CD8-positive, alpha-beta memory T cell (primary cell): ENCODE measurements around the gene BAIAP2L1. TPM values are rescaled to one million over a fixed set of nuclear protein-coding genes. Genes with fewer than 3 reads are reported as not detected.

ENCODE experiments used
- CTCF ChIA-PET: fragments of 350-600 bp; sonication (Branson Sonifier 250); formaldehyde crosslinking; loops from one replicate; lab custom pipeline; 2021; ENCODE audit warnings: antibody characterized with exemption; lab: Charles Lee
- POLR2A ChIA-PET: fragments of 350-600 bp; sonication (Branson Sonifier 250); formaldehyde crosslinking; loops from one replicate; lab custom pipeline; 2021; ENCODE audit warnings: antibody characterized with exemption; lab: Charles Lee
- DNase-seq, 5 donors: peaks; one replicate each; pipeline versions ENCODE4 v3.0.0 to v3.0.0-alpha.2; 2020 to 2022; ENCODE audit warnings: mixed read lengths in 1 of 5
- H3K27ac ChIP-seq: one replicate; pipeline ENCODE4 v1.7.0; 2013; ENCODE audit warnings: low read depth, mild to moderate bottlenecking, low read length, moderate library complexity
- H3K27me3 ChIP-seq: 2 replicates; pipeline ENCODE4 v1.7.0; 2013; ENCODE audit warnings: low read length, mild to moderate bottlenecking; ENCODE audit not compliant: insufficient read depth, poor library complexity, severe bottlenecking
- H3K36me3 ChIP-seq: 2 replicates; pipeline ENCODE4 v1.7.0; 2013; ENCODE audit warnings: mild to moderate bottlenecking, low read length, moderate library complexity; ENCODE audit not compliant: insufficient read depth
- H3K4me1 ChIP-seq: 2 replicates; pipeline ENCODE4 v1.7.0; 2013; ENCODE audit warnings: mild to moderate bottlenecking, low read length, moderate library complexity; ENCODE audit not compliant: insufficient read depth
- H3K4me3 ChIP-seq: 2 replicates; pipeline ENCODE4 v1.7.0; 2013; ENCODE audit warnings: mild to moderate bottlenecking, low read length
- H3K9me3 ChIP-seq: 2 replicates; pipeline ENCODE4 v1.7.0; 2013; ENCODE audit warnings: mild to moderate bottlenecking, low read length
- H3K27ac Mint-ChIP-seq, 8 donors: one replicate each; pipeline ENCODE4 v1.8.0; 2020 to 2021; ENCODE audit warnings: mixed read lengths in 8 of 8, mild to moderate bottlenecking in 6 of 8, inconsistent platforms in 3 of 8, moderate library complexity in 3 of 8
- H3K27me3 Mint-ChIP-seq, 2 donors: one replicate each; pipeline ENCODE4 v1.8.0; 2020 to 2021; ENCODE audit warnings: mixed read lengths in 2 of 2, mild to moderate bottlenecking in 1 of 2, moderate library complexity in 1 of 2
- H3K36me3 Mint-ChIP-seq, 3 donors: one replicate each; pipeline ENCODE4 v1.8.0; 2020 to 2021; ENCODE audit warnings: mixed read lengths in 3 of 3, inconsistent platforms in 1 of 3, mild to moderate bottlenecking in 1 of 3
- H3K4me1 Mint-ChIP-seq, 3 donors: one replicate each; pipeline ENCODE4 v1.8.0; 2020 to 2021; ENCODE audit warnings: mixed read lengths in 3 of 3, inconsistent platforms in 1 of 3, mild to moderate bottlenecking in 1 of 3
- H3K4me3 Mint-ChIP-seq, 7 donors: one replicate each; pipeline ENCODE4 v1.8.0; 2020 to 2021; ENCODE audit warnings: mixed read lengths in 7 of 7, mild to moderate bottlenecking in 6 of 7, moderate library complexity in 4 of 7, inconsistent platforms in 2 of 7
- H3K9me3 Mint-ChIP-seq, 5 donors: one replicate each; pipeline ENCODE4 v1.8.0; 2020 to 2022; ENCODE audit warnings: mixed read lengths in 5 of 5, mild to moderate bottlenecking in 3 of 5, moderate library complexity in 2 of 5, inconsistent platforms in 1 of 5
- polyA plus RNA-seq: library from polyadenylated mRNA; unstranded; fragments of 300-500 nt; fragmentation: Illumina TruSeq; gene quantifications from one replicate; pipeline ENCODE4 v1.2.3, GENCODE V29; 2021
- total RNA-seq, 2 experiments: library from RNA; stranded (reverse); gene quantifications; one replicate each; pipeline ENCODE4 v1.2.3, GENCODE V29; 2021

Gene BAIAP2L1
- total and polyA plus RNA-seq, 3 experiments from 2014 or later, result 0.29 to 1.3 (median 0.58) TPM

GRCh38 chr7:98362517-98362916 is 38.4 kb downstream of the BAIAP2L1 start:
- Histone ChIP-seq H3K36me3 (no peaks in the 10 kb centered on the region), H3K4me3 (no peak overlapping the region), H3K27ac (no peak overlapping the region), H3K27me3 (no peaks in the 10 kb centered on the region), H3K9me3 (no peaks in the 10 kb centered on the region), H3K4me1 (no peaks in the 10 kb centered on the region)
- Mint-ChIP-seq H3K9me3 (no peaks in the 10 kb centered on the region), H3K27me3 (peaks cover 4% of the 10 kb centered on the region in 2 donors), H3K36me3 (peaks cover 0 to 2% (median 0%) of the 10 kb centered on the region in 3 donors), H3K27ac (no peak overlapping the region), H3K4me3 (no peak overlapping the region), H3K4me1 (no peaks in the 10 kb centered on the region)
- no peak for DNase-seq
- POLR2A ChIA-PET, result no interaction called here
- CTCF ChIA-PET, result no interaction called here

GRCh38 chr7:98360221-98361130 is 40.4 kb downstream of the BAIAP2L1 start:
- Mint-ChIP-seq H3K27ac (peak overlapping the region in 1 of 8 donors; percentile 82), H3K9me3 (no peaks in the 10 kb centered on the region), H3K4me1 (no peaks in the 10 kb centered on the region), H3K36me3 (no peaks in the 10 kb centered on the region), H3K4me3 (no peak overlapping the region), H3K27me3 (peaks cover 0 to 7% of the 10 kb centered on the region in 2 donors)
- no peak for DNase-seq
- H3K9me3 ChIP-seq, result no peaks in the 10 kb centered on the region
- H3K27ac ChIP-seq, result no peak overlapping the region
- H3K4me3 ChIP-seq, result no peak overlapping the region
- no peaks in the 10 kb centered on the region for H3K36me3 ChIP-seq
- ChIA-PET CTCF (no interaction called here), POLR2A (no interaction called here)
- H3K27me3 ChIP-seq, result no peaks in the 10 kb centered on the region
- no peaks in the 10 kb centered on the region for H3K4me1 ChIP-seq

GRCh38 chr7:98359395-98359794 is 41.5 kb downstream of the BAIAP2L1 start:
- ChIA-PET CTCF (no interaction called here), POLR2A (no interaction called here)
- H3K36me3 Mint-ChIP-seq, result no peaks in the 10 kb centered on the region
- H3K4me3 Mint-ChIP-seq, result no peak overlapping the region
- DNase-seq, result no peak
- Histone ChIP-seq H3K4me3 (no peak overlapping the region), H3K27ac (no peak overlapping the region), H3K27me3 (no peaks in the 10 kb centered on the region), H3K4me1 (no peaks in the 10 kb centered on the region), H3K9me3 (no peaks in the 10 kb centered on the region), H3K36me3 (no peaks in the 10 kb centered on the region)
- H3K27me3 Mint-ChIP-seq, result peaks cover 0 to 3% of the 10 kb centered on the region in 2 donors
- H3K4me1 Mint-ChIP-seq, result no peaks in the 10 kb centered on the region
- H3K27ac Mint-ChIP-seq, result peak overlapping the region in 1 of 8 donors; percentile 58
- no peaks in the 10 kb centered on the region for H3K9me3 Mint-ChIP-seq

- no peaks in the 10 kb centered on the region for H3K36me3 Mint-ChIP-seq
- ChIA-PET POLR2A (no interaction called here), CTCF (no interaction called here)
- H3K4me3 ChIP-seq, result no peak overlapping the region
- no peaks in the 10 kb centered on the region for H3K9me3 Mint-ChIP-seq
- no peaks in the 10 kb centered on the region for H3K27me3 ChIP-seq
- H3K4me1 Mint-ChIP-seq, result no peaks in the 10 kb centered on the region
- no peak overlapping the region for H3K4me3 Mint-ChIP-seq
- H3K27ac ChIP-seq, result no peak overlapping the region
- no peaks in the 10 kb centered on the region for H3K9me3 ChIP-seq
- no peaks in the 10 kb centered on the region for H3K36me3 ChIP-seq
- H3K4me1 ChIP-seq, result no peaks in the 10 kb centered on the region
- no peak for DNase-seq
- peaks cover 3 to 5% of the 10 kb centered on the region in 2 donors for H3K27me3 Mint-ChIP-seq
- no peak overlapping the region for H3K27ac Mint-ChIP-seq
These were observed 42.2 kb downstream of the BAIAP2L1 start for GRCh38 chr7:98358706-98359105.

- Histone ChIP-seq H3K27me3 (no peaks in the 10 kb centered on the region), H3K27ac (no peak overlapping the region), H3K9me3 (no peaks in the 10 kb centered on the region), H3K4me1 (no peaks in the 10 kb centered on the region), H3K36me3 (no peaks in the 10 kb centered on the region), H3K4me3 (no peak overlapping the region)
- no peak overlapping the region for H3K27ac Mint-ChIP-seq
- no peak overlapping the region for H3K4me3 Mint-ChIP-seq
- no peaks in the 10 kb centered on the region for H3K36me3 Mint-ChIP-seq
- H3K9me3 Mint-ChIP-seq, result no peaks in the 10 kb centered on the region
- no peak for DNase-seq
- H3K4me1 Mint-ChIP-seq, result no peaks in the 10 kb centered on the region
- POLR2A ChIA-PET, result no interaction called here
- peaks cover 5 to 8% of the 10 kb centered on the region in 2 donors for H3K27me3 Mint-ChIP-seq
- CTCF ChIA-PET, result no interaction called here
These were observed 43.1 kb downstream of the BAIAP2L1 start for GRCh38 chr7:98357751-98358161.

- no peak for DNase-seq
- Mint-ChIP-seq H3K27ac (no peak overlapping the region), H3K9me3 (no peaks in the 10 kb centered on the region), H3K4me3 (no peak overlapping the region), H3K4me1 (no peaks in the 10 kb centered on the region), H3K36me3 (no peaks in the 10 kb centered on the region), H3K27me3 (peaks cover 9 to 15% of the 10 kb centered on the region in 2 donors)
- H3K36me3 ChIP-seq, result no peaks in the 10 kb centered on the region
- ChIA-PET POLR2A (no interaction called here), CTCF (no interaction called here)
- no peak overlapping the region for H3K27ac ChIP-seq
- no peaks in the 10 kb centered on the region for H3K4me1 ChIP-seq
- no peaks in the 10 kb centered on the region for H3K27me3 ChIP-seq
- no peak overlapping the region for H3K4me3 ChIP-seq
- H3K9me3 ChIP-seq, result no peaks in the 10 kb centered on the region
These were observed 45.7 kb downstream of the BAIAP2L1 start for GRCh38 chr7:98355250-98355538.

GRCh38 chr7:98354511-98355249 is 46.2 kb downstream of the BAIAP2L1 start:
- no peak for DNase-seq
- peaks cover 9 to 15% of the 10 kb centered on the region in 2 donors for H3K27me3 Mint-ChIP-seq
- ChIA-PET CTCF (no interaction called here), POLR2A (no interaction called here)
- no peaks in the 10 kb centered on the region for H3K9me3 Mint-ChIP-seq
- no peaks in the 10 kb centered on the region for H3K36me3 Mint-ChIP-seq
- no peak overlapping the region for H3K27ac Mint-ChIP-seq
- Histone ChIP-seq H3K4me1 (no peaks in the 10 kb centered on the region), H3K4me3 (no peak overlapping the region), H3K27ac (no peak overlapping the region), H3K36me3 (no peaks in the 10 kb centered on the region), H3K9me3 (no peaks in the 10 kb centered on the region), H3K27me3 (no peaks in the 10 kb centered on the region)
- no peaks in the 10 kb centered on the region for H3K4me1 Mint-ChIP-seq
- no peak overlapping the region for H3K4me3 Mint-ChIP-seq

- Mint-ChIP-seq H3K9me3 (no peaks in the 10 kb centered on the region), H3K4me3 (no peak overlapping the region), H3K27ac (no peak overlapping the region), H3K4me1 (no peaks in the 10 kb centered on the region), H3K27me3 (peaks cover 9 to 17% of the 10 kb centered on the region in 2 donors), H3K36me3 (no peaks in the 10 kb centered on the region)
- H3K4me3 ChIP-seq, result no peak overlapping the region
- H3K27me3 ChIP-seq, result no peaks in the 10 kb centered on the region
- no peak for DNase-seq
- H3K4me1 ChIP-seq, result no peaks in the 10 kb centered on the region
- ChIA-PET POLR2A (no interaction called here), CTCF (no interaction called here)
- H3K9me3 ChIP-seq, result no peaks in the 10 kb centered on the region
- H3K27ac ChIP-seq, result no peak overlapping the region
- H3K36me3 ChIP-seq, result no peaks in the 10 kb centered on the region
These were observed 46.8 kb downstream of the BAIAP2L1 start for GRCh38 chr7:98354052-98354451.
